HG02943 (cell line): ENCODE results near the gene HOXC9.

ENCODE experiments used
- ATAC-seq: cut with Tn5 transposase; IDR thresholded peaks from one replicate; pipeline ENCODE4 v1.9.1; 2021; ENCODE audit warnings: mild to moderate bottlenecking, low read depth, moderate library complexity; ENCODE audit not compliant: unreplicated experiment

HOXC9 gene

DNA sequence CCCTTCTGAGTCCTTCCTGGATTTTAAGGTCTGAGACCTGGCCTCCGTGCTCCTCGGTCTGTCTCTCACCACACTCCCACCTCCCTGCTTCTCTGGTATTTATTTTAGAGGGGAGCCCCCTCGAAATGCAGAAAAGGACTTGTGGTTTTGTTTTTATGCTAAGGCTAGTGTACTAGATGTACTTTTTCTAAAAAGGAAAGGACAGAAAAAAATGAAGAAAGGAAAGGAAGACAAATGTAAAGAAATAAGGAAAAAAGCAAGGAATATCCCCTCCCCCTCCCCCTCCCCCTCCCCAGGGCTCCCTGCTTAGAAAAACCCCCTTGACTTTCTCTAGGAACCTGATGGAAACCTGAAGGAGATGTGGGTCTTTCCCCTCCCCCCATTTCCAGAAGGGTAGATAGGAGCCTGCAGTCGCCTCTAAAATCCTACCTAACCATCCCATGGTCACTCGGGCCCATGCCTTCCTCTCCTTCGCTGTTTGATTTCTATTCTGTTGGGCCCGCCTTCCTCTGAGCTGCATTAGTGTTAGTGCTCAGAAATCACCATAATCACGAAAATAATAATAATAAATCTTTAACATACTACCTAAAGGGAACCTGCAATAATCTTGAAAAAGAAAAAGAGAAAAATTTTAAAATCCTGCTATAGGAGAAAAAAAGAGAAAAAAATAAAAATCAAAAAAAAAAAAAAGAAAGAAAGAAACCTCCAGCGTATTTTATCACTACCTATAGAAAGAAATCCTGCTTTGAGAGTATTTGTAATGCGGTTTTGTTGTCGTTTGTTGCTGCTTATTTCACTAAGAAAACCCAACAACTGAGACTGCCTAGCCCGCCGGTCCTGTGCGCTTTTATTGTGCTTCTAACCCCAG is 11.9 kb downstream of the HOXC9 start:
- ATAC-seq: no peak

DNA sequence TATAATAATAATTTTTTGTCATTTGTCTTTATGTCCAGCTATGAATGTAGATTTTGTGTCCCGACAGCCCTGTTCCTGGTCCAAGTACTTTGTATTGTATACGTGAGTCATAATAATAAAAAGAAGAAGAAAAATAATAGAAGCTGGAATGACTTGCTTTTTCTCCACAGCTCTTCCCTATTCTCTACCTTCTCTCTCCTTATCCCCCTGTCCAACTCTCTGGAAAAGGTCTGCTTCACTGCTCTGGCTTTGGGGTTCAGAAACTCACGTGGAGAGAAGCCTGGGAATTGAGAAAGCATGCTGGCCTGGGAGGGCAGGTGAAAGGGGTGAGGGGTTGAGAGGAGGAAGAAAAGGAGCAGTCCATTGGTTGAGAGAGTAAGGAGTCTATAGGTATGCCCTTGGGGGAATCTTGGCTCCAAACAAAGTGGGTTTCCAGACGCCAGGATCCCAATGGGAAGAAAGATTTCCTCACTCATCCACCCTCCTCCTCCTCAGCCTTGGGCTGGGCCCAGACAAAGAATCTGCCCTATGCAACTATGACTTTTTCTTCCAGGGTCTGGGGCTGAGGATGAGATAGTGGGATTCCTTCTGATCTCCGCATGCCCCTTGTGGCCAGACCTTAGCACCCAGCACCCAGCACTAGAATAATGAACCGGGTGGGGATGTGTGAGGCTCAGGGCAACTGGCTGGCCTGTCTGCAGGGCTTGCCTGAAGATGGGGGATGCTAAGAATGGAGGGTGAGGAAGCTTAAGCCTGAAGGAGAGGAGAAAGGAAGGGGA is 12.9 kb downstream of the HOXC9 start:
- ATAC-seq: no peak

DNA sequence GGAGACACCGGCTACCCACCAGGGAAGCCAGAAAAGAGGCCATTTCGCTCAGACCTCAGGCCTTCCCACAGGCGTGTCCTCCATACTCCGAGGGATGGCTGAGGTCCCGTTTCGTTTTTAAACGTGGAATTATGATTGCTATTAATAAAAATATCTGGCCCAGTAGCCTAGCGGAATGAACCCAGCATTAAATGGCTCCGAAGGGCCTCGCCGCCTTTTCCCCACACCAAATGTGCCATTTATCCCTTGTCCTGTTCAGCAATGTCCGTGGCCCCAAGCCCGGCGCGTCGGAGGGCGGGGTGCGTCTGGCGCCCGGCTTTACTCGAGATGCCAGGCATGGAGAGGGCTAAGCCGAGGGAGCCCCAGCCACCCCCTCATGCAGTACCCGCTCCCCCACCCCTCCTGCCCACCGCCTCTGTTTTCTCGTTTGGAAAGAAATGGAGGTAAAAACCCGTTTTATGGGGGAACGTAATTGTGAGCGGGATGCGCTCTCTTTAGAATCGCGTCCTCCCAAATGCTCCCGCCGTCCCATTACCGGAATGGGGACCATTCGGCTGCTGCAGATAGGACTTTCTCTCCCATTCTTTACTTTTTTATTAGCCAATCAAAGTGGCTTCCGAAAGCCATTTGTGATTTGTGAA is 14.5 kb downstream of the HOXC9 start:
- ATAC-seq: no peak

DNA sequence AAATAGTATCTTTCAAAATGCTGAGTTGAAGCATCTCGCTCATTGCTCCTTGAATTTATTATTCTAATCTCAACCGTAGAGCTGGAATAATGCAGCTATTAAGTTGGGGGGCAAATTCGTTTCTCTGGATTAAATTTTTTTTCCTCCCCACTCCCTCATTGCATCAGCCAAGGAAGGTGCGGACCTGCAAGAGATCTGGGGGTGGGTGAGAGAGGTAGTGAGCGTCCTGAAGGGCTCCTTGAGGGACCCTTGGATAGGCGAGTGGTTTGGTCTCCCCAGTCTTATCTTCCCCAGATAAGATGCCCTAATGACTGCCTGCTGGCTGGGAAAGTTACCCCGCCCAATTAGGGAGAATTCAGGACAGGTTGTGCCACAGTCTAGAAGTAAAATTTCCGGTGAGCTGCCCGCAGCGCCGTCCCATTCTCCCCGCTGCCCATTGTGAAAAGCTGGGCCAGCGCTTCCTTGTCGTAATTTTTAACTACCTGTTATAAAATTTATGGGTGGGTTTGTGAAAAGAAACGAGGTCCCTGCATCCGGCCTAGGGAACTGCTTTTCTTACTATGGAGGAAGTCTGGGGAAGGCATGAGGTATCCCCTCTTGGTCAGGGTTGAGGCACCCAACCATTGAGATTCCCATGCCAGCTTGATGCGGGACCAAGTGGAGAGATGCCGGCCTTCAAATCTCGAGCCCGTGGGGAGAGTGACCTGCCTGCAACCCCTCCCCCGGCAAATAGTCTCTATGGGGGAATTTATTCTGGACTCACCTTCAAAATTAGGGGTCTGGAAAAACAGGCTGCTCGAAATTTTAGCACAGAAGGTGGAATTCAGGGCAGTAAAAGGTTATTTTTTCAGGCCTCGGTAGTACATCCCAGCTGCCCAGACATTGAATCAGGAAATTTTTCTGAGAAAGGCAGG is 15.3 kb downstream of the HOXC9 start:
- no peak for ATAC-seq

DNA sequence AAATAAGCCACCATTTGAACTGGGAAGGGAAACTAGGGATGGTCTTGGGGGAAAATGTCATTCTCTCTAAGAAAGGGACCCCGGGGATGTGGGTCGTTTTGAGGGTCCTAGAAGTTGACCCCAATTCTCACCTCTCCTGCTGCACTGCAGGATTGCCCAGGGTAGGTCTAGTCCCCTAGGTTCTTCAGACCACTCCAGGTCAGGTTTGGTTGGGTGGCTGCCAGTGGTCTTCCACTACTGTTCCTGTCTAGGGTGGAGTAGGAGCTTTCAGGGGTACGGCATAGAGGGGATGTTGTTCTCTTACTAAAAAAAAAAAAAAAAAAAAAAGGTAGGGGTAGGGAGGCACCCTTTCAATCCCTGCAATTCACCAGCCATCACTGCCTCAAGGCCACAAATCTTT is 16.1 kb downstream of the HOXC9 start:
- ATAC-seq: no peak

DNA sequence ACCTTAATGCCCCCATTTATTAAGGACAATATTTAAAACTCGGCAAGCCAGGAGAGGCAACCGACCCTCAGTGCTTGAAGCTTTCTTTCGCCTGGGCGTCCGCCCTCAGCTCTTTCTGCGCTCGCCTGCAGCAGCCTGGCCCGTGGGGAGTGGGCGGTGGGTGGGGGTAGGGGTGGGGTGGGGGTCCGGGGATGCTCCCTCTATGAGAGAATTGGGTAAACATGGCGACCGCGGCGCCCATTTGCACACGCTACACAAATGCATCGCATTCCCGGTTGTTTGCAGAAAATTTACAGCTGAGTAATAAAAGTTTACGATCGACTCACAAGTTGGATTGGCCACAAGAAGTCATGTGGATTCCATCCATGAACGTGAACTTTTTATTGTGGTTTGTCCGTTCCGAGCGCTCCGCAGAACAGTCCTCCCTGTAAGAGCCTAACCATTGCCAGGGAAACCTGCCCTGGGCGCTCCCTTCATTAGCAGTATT is 16.6 kb downstream of the HOXC9 start:
- ATAC-seq: no peak

DNA sequence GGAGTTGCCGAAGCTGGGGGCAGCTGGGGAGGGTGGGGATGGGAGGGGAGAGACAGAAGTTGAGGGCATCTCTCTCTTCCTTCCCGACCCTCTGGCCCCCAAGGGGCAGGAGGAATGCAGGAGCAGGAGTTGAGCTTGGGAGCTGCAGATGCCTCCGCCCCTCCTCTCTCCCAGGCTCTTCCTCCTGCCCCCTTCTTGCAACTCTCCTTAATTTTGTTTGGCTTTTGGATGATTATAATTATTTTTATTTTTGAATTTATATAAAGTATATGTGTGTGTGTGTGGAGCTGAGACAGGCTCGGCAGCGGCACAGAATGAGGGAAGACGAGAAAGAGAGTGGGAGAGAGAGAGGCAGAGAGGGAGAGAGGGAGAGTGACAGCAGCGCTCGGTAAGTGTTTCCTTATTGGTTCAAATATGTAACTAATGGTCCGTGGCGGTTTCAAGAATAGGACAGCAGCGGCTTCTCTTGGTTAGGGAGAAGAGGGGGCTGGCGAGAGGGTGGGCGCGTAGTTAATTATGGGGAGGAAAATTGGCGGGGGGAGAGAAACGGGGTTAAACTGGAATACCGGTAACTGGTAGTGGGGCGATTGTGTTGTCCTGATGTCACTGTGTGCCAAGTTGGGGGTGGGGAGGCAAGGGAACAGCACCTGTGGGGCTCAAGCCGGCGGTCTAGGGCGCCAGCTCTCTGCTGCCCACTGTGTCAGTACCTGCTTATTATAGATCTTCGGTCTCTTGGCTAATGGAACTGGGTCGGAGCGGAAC is 17.2 kb downstream of the HOXC9 start:
- peak; percentile 19 for ATAC-seq

DNA sequence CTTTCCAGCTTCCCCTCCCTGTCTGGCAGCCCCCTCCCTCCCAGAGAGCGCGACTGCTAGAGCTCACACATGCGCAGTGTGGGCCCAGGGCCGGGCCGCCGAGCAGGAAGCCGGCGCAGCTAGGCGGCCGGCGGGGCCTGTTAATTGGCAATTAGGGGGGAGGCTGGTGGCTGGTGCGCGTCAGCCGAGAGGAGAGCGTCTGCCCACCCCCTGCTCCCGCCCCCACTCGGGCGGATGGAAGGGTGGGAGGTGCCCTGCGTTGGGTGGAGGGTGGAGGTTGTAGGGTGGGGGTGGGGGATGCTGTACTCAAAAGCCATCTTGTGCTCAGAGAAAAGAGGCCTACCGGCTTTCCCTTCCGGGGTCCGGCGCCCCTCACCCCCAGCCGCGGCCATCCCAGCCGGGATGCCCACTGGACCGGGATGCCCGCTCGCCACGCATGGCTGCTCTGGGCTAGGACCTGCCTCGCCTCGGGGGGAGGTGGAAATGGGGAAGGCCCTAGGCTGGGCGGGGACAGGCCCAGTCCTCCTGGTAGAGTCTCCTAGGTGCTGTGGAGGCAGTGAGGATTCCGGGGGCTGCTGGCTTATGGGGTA is 18.0 kb downstream of the HOXC9 start:
- peak; percentile 72 for ATAC-seq

DNA sequence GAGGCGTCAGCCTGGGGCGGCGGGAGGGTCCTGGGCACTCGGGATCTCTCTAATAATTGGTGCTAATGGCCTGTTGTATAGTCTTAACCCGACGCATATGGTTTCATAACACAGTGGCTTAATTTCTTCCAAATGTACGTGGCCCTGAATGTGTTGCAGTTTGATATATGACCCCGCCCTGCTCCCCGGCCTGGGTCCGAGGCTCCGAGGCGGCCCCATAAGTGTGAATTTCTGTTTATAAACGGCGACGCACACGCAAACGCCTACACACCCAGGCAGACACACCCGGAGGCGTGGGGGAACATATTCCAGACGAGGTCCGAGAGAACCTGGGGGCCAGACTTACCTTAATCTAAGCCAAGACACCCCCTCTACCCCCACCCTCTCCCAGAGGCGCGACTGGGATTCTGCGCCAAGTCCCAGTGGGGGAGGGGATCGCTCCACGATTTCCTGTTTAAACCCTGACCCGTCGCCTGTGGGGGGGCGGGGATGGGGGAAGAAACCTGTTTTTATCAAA is 18.6 kb downstream of the HOXC9 start:
- ATAC-seq: no peak

DNA sequence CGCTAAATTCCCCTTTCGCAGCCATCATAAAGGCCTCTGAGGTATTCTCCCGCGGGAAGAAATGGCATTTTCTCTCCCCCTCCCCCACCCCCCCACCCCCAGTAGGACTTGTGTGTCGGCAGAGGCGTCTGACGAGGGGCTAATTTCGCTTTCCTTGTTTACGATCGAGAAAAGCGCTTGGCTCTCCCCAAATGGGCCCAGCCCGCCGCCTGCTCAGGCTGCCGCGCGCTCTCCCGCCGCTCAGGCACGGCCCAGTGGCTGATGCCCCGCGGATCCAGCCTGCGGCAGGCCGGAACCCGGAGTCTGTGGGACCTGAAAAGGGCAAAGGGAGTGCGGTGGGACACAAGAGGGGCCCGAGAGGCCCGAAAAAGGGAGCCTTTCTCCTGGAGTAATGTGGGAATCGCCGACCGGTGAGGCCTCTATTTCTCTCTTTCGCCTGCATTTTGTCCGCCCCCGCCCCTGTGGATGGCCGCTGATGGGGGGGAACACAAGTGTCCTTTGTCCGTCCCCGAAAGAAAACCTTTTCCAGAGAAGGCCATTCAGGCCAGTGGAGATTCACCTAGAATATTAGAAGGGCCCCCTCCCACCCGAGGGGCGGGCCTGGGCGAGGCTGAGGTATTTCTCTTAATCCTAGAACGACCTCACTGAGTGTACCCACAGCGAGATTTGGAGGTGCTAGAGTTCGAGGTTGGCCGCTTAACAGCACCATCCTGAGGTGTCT is 19.3 kb downstream of the HOXC9 start:
- no peak for ATAC-seq

DNA sequence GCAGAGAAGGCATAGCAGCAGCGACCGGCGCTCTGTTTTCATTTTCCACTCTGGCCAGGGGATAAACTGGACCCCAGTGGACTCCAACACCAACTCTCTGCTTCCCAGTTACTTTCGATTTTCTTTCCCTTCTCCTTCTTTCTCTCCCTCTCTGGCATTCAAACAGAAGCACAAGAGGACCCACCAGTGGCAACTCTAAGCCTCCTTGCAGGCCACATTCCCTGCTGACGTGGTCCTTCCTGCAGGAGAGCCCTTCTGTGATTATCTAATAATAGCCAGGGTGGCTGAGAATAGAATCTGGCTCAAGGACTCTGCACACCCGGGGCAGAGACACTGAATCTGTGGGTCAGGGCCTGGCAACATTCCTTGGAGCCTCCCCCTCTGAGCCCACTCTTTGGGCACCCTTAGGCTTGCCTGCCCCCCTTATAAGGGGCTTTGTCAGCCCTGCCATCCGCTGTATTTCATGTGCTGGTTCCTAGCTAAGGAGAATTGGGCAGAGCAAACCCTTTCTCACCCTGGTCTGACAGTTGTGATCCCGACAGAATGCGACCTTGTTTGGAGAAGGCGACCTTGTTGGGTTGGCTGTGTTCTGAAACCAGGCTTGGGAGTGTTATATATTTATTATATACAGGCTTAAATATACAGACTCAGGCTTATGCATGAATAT is 20.1 kb downstream of the HOXC9 start:
- ATAC-seq: no peak

DNA sequence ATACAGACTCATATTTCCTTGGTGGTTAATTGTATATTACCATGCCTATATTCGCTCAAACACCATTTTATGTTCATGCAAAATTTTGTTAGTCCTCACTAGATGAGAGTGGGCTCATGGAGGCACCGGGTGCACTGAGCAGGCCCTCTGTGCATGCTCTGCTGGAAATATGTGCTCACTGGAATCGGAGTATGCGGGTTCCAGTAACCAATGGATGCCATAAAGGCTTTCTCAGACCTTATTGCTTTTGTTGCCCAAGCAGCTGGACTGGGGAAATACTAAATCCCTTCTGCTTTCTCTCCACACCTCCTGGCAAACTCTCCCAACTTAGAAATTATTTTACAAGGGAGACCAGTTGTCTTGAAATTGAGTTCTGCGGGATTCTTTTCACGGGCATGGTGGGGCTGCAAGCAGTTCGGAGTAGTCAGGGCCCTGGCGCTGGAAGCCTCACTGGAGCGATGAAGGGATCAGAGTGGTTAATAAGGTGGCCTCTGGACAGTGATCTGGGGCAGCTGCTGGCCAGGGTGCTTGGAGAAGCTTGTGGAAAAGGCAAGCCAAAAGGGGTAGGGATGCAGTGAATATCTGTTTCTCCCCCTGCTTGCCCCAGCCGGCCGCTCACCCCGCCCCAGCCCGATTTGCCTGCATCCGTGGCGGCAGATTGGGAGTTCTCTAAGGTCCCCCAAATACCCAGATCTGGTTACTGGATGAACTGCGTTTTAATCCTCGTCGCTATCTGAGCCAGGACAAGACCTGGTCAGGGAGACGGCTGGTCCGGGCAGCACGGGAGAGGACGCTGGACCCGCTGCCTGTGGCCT is 20.8 kb downstream of the HOXC9 start:
- no peak for ATAC-seq

DNA sequence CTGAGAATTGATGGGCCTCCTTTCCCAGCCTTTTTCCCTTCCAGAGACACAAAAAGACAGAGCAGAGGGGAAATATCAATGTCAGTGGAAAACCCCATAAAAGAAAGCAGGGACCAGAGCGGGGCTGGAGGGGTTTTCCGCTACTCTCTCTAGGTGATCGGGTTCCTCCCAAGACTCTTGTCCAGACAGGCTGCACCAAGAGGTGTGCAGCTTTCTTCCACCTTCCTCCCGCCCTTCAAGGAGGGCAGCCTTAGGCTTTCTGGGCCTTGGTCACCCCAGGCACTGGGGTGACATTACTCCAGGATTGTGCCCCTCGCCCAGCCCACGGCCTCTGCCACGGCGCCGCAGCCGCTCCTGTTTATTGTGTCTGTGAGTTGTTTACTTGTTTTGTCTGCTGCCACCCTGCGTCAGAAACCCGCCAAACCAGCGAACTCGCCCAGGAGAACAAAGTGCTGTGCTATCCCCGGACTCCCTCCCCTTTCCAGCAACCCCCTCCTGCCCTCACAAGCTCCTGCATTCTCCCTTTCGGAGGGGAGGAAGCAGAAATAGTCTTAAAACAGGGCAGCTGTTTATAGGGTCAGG is 21.6 kb downstream of the HOXC9 start:
- no peak for ATAC-seq

DNA sequence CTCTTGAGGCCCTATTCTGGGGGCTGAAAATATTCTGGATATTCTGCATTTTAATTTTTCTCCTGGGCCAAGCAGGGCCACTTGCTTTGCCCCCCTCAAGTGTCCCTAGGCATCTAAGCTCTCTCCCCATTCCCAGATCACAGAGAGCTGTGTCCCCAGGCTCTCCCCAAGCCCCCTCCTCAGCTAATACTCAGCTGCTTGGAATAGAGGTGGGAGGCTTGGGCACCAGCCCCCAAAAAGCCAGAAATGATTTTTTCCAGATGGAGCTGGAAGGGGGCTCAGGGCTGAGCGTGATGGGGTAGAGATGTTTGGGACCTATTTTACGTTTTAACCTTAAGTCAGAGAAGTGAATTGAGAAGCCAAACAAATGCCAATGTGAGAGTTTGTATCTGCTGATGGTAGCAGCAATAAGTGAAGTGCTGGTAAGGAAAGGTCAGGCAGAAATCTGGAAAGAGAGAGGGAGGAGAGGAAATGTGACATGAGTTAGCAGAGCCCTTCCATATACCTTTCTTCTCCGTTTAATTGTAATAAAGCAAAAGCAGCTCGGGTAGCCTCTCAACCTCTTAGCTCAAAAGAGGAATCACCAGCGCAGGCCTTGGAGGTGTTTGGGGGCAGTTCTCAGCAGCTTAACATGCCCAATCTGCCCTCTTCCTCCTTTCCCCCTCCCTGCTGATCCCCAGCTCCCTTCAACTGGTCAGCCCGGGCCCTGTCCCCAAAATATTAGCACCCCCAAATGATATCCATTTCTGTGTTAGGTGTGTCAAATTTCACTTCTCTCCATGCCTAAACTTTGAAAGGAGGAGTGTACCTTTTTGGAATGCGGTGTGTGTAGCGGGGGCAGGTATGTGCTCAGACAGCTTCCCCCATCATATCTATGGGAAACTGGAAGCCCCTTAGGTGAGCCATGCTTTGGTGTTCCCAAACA is 23.3 kb downstream of the HOXC9 start:
- no peak for ATAC-seq

DNA sequence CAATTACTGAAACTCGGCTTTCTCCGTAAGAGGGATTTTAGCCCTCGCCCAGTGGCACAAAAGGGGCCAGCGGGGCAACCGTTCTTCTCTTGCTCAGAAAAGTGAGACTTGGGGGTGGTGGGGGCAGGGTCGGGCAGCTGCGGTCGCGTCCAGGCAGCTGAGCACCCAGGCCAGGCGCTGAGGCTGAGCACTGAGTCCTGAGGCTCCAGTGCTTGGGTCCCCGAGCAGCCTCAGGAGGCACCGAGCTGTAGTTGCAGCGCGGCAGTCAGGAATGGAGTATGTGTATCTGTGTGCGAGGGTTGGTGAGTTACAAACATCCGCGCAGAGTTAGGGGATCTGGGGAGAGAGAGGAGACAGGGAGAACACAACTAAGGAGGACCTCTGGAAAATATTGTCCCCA is 24.2 kb downstream of the HOXC9 start:
- ATAC-seq: no peak
